LNCAP (cell line): ENCODE results near the gene AMBP.

Experiments
- CTCF ChIP-seq: fragments of 450-650 bp; IDR thresholded peaks from 2 replicates; pipeline ENCODE4 v1.5.1; 2017; ENCODE audit warnings: mild to moderate bottlenecking

Gene AMBP

GRCh38 chr9:114078021-114078780, at the start of gene AMBP:
Gene AMBP, minus strand, starts transcription at chr9:114078300. Its CDS starts 91 bp downstream, at chr9:114078209.
- TF ChIP-seq CTCF, result no peak

GRCh38 chr9:114126247-114127060, 48.4 kb upstream of the AMBP start:
- TF ChIP-seq CTCF, result no peak

GRCh38 chr9:114125476-114126013, 47.4 kb upstream of the AMBP start:
- no peak for TF ChIP-seq CTCF

GRCh38 chr9:114124666-114125475, 46.8 kb upstream of the AMBP start:
- no peak for TF ChIP-seq CTCF

- no peak for TF ChIP-seq CTCF
Observed at GRCh38 chr9:114124138-114124537, 46.0 kb upstream of the AMBP start.

- TF ChIP-seq CTCF, result no peak
Observed at GRCh38 chr9:114123031-114123977, 45.2 kb upstream of the AMBP start.
